ENCODE measurements around the gene LRP1.
A peak's percentile ranks its signal among the peaks of the same experiment; 100 is the strongest.

GRCh38 chr12:57086493-57087009, 41.7 kb upstream of the LRP1 start:
- no peak for TF ChIP-seq EP300 (IDR thresholded peaks at IDR 0.05)
- TF ChIP-seq CTCF (IDR thresholded peaks at IDR 0.05): peak in 3 of 4 experiments; percentile 12 to 37 (median 27)
- TF ChIP-seq POLR2A (IDR thresholded peaks at IDR 0.05): no peak

Measured in gastroesophageal sphincter (tissue), 3 donors.